ENCODE data around the gene BSN.
A peak's percentile ranks its signal among the peaks of the same experiment; 100 is the strongest.

BSN gene

GRCh38 chr3:49602049-49602554 lies 47.8 kb downstream of the BSN start:
- DNase-seq = peak; percentile 49

GRCh38 chr3:49602877-49603411 lies 48.7 kb downstream of the BSN start:
- DNase-seq = no peak

GRCh38 chr3:49606427-49606826 lies 52.1 kb downstream of the BSN start:
- DNase-seq = no peak

- DNase-seq = no peak
These were observed 52.9 kb downstream of the BSN start for GRCh38 chr3:49607105-49607591.

- DNase-seq = no peak
These were observed 53.5 kb downstream of the BSN start for GRCh38 chr3:49607796-49608195.

- no peak for DNase-seq
These were observed 55.0 kb downstream of the BSN start for GRCh38 chr3:49609314-49609713.

- DNase-seq = no peak
These were observed 55.5 kb downstream of the BSN start for GRCh38 chr3:49609815-49610214.

GRCh38 chr3:49610666-49611280 lies 56.5 kb downstream of the BSN start:
- DNase-seq = no peak

GRCh38 chr3:49611291-49611690 lies 57.0 kb downstream of the BSN start:
- no peak for DNase-seq

- no peak for DNase-seq
These were observed 57.4 kb downstream of the BSN start for GRCh38 chr3:49611719-49612118.

GRCh38 chr3:49614936-49615335 lies 60.7 kb downstream of the BSN start:
- no peak for DNase-seq

- no peak for DNase-seq
These were observed 61.8 kb downstream of the BSN start for GRCh38 chr3:49616061-49616460.

GRCh38 chr3:49616491-49616941 lies 62.2 kb downstream of the BSN start:
- peak; percentile 63 for DNase-seq

GRCh38 chr3:49617390-49618013 lies 63.2 kb downstream of the BSN start:
- no peak for DNase-seq

- no peak for DNase-seq
These were observed 64.1 kb downstream of the BSN start for GRCh38 chr3:49618412-49618811.

- peak; percentile 51 for DNase-seq
These were observed 65.4 kb downstream of the BSN start for GRCh38 chr3:49619649-49620048.

GRCh38 chr3:49620728-49621127 lies 66.5 kb downstream of the BSN start:
- DNase-seq = no peak

- DNase-seq = no peak
These were observed 68.8 kb downstream of the BSN start for GRCh38 chr3:49623071-49623470.

GRCh38 chr3:49625071-49625470 lies 70.8 kb downstream of the BSN start:
- no peak for DNase-seq

GRCh38 chr3:49626101-49626581 lies 71.9 kb downstream of the BSN start:
- DNase-seq = peak; percentile 41

GRCh38 chr3:49626796-49627195 lies 72.5 kb downstream of the BSN start:
- DNase-seq = no peak

- DNase-seq = no peak
These were observed 73.4 kb downstream of the BSN start for GRCh38 chr3:49627634-49628033.

GRCh38 chr3:49628249-49628648 lies 74.0 kb downstream of the BSN start:
- DNase-seq = no peak

- no peak for DNase-seq
These were observed 75.2 kb downstream of the BSN start for GRCh38 chr3:49629451-49629850.
